WI38 (cell line): ENCODE data around the gene ERN1.

ENCODE experiments used
- H3K4me3 ChIP-seq: 2 replicates; pipeline ENCODE4 v1.5.1; 2011; ENCODE audit warnings: low read depth, mild to moderate bottlenecking, control low read depth, low read length
- CTCF ChIP-seq: IDR thresholded peaks from 2 replicates; pipeline ENCODE4 v1.5.1; 2012; ENCODE audit warnings: low read depth, mild to moderate bottlenecking, control low read depth, low read length

Gene ERN1

GRCh38 chr17:64162554-64162953, 32.6 kb upstream of the ERN1 start:
- TF ChIP-seq CTCF, result no peak

GRCh38 chr17:64161380-64162176, 31.6 kb upstream of the ERN1 start:
- no peak for TF ChIP-seq CTCF
- no peak overlapping the region for H3K4me3 ChIP-seq

More at GRCh38 chr17:64162554-64162953, 32.6 kb upstream of the ERN1 start:
- H3K4me3 ChIP-seq, result no peak overlapping the region

GRCh38 chr17:64160378-64160777, 30.4 kb upstream of the ERN1 start:
- no peak overlapping the region for H3K4me3 ChIP-seq
- no peak for TF ChIP-seq CTCF

- H3K4me3 ChIP-seq, result no peak overlapping the region
- TF ChIP-seq CTCF, result no peak
Observed at GRCh38 chr17:64158831-64159590, 29.1 kb upstream of the ERN1 start.

GRCh38 chr17:64158406-64158805, 28.5 kb upstream of the ERN1 start:
- no peak for TF ChIP-seq CTCF
- no peak overlapping the region for H3K4me3 ChIP-seq

- no peak for TF ChIP-seq CTCF
- H3K4me3 ChIP-seq, result no peak overlapping the region
Observed at GRCh38 chr17:64157669-64158180, 27.8 kb upstream of the ERN1 start.

- no peak for TF ChIP-seq CTCF
- no peak overlapping the region for H3K4me3 ChIP-seq
Observed at GRCh38 chr17:64156670-64157069, 26.7 kb upstream of the ERN1 start.
